ENCODE data around the gene MMP17.
"Not testable (repeated sequence)": the region's sequence is repeated elsewhere in the genome, so short reads cannot be mapped to it uniquely, and the experiment has no call there.

Gene MMP17

DNA sequence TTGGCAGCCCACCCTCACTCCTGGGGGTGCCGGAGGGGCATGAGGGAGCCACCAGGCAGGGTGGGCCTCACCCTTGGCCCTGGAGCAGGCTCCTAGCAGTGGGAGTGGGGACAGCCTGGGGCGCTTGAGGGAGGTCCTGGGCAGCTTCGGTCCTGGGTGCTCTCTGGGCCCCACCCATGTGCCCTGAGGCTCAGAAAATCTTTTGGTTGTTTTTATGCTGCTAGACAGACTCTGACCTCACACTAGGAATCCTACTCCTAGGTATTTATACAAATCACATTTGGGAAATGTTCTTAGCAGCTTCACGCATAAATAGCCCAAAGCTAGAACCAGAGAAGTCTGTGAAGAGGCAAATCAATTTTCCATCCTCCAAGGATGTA is 55.3 kb downstream of the MMP17 start:
- Histone ChIP-seq H4K8ac (ENCODE audit: low read length) (no peak overlapping the region), H2BK5ac (ENCODE audit: low read depth, low read length, poor library complexity, severe bottlenecking) (no peak overlapping the region), H3K9ac (ENCODE audit: low read length) (no peak overlapping the region), H3K36me3 (ENCODE audit: control insufficient read depth in 1 of 2, insufficient read depth in 2 of 2, low read depth in 1 of 2, low read length in 2 of 2) (no peaks in the 10 kb centered on the region), H3K4me3 (ENCODE audit: insufficient read depth in 1 of 2, low read depth in 1 of 2, low read length in 2 of 2) (no peak overlapping the region), H3K27me3 (ENCODE audit: control insufficient read depth in 1 of 2, insufficient read depth in 1 of 2, low read length in 2 of 2) (peaks cover 0 to 32% of the 10 kb centered on the region in 2 experiments), H3K23ac (ENCODE audit: low read length in 2 of 2) (no peak overlapping the region), H2BK12ac (ENCODE audit: low read length in 2 of 2) (no peak overlapping the region), H3K14ac (ENCODE audit: low read length in 2 of 2) (no peak overlapping the region), H2AK5ac (ENCODE audit: low read length, severe bottlenecking) (no peak overlapping the region), H2AFZ (ENCODE audit: low read depth, low read length) (no peak overlapping the region), H3K4me1 (ENCODE audit: control insufficient read depth, insufficient read depth, low read depth, low read length) (no peaks in the 10 kb centered on the region), H3K4me2 (ENCODE audit: low read length, poor library complexity, severe bottlenecking) (no peak overlapping the region), H3K18ac (ENCODE audit: low read depth in 1 of 2, low read length in 2 of 2) (no peak overlapping the region), H3K27ac (ENCODE audit: low read length, poor library complexity, severe bottlenecking) (no peak overlapping the region), H2BK15ac (ENCODE audit: low read depth, poor library complexity, severe bottlenecking) (no peak overlapping the region), H3K79me1 (replicated peaks; ENCODE audit: low read length, poor library complexity, severe bottlenecking) (no peaks in the 10 kb centered on the region), H4K91ac (ENCODE audit: low read length) (no peak overlapping the region), H3K4ac (ENCODE audit: low read depth in 1 of 2, low read length in 2 of 2) (no peak overlapping the region), H2BK120ac (ENCODE audit: low read depth, low read length) (no peak overlapping the region), H3K9me3 (ENCODE audit: control insufficient read depth, low read length) (peaks cover 3% of the 10 kb centered on the region)
- 92% methylated on average over 4 of the region's 4 CpGs for WGBS
- no peak for DNase-seq

DNA sequence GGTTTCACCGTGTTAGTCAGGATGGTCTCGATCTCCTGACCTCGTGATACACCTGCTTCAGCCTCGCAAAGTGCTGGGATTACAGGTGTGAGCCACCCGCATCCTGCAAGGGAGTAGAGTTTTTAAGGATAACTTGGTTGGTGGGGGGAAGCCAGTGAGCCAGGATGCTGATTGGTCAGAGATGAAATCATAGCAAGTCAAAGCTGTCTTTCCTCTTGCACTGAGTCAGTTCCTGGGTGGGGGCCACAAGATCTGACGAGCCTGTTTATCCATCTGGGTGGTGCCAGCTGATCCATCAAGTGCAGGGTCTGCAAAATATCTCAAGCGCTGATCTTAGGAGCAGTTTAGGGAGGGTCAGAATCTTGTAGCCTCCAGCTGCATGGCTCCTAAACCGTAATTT is 56.9 kb downstream of the MMP17 start:
- H2AK5ac ChIP-seq (ENCODE audit: low read length, severe bottlenecking); H4K8ac ChIP-seq (ENCODE audit: low read length); H3K9me3 ChIP-seq (ENCODE audit: control insufficient read depth, low read length); H4K91ac ChIP-seq (ENCODE audit: low read length); H3K36me3 ChIP-seq (ENCODE audit: control insufficient read depth in 1 of 2, insufficient read depth in 2 of 2, low read depth in 1 of 2, low read length in 2 of 2); DNase-seq; H2BK12ac ChIP-seq (ENCODE audit: low read length in 2 of 2); H3K14ac ChIP-seq (ENCODE audit: low read length in 2 of 2); H3K4me1 ChIP-seq (ENCODE audit: control insufficient read depth, insufficient read depth, low read depth, low read length); H3K4ac ChIP-seq (ENCODE audit: low read depth in 1 of 2, low read length in 2 of 2); H3K79me1 ChIP-seq (replicated peaks; ENCODE audit: low read length, poor library complexity, severe bottlenecking); H2BK5ac ChIP-seq (ENCODE audit: low read depth, low read length, poor library complexity, severe bottlenecking); H2AFZ ChIP-seq (ENCODE audit: low read depth, low read length); H2BK15ac ChIP-seq (ENCODE audit: low read depth, poor library complexity, severe bottlenecking); H3K18ac ChIP-seq (ENCODE audit: low read depth in 1 of 2, low read length in 2 of 2); H3K4me3 ChIP-seq (ENCODE audit: insufficient read depth in 1 of 2, low read depth in 1 of 2, low read length in 2 of 2); H3K4me2 ChIP-seq (ENCODE audit: low read length, poor library complexity, severe bottlenecking); H2BK120ac ChIP-seq (ENCODE audit: low read depth, low read length); H3K27ac ChIP-seq (ENCODE audit: low read length, poor library complexity, severe bottlenecking); H3K23ac ChIP-seq (ENCODE audit: low read length in 2 of 2); H3K9ac ChIP-seq (ENCODE audit: low read length): not testable (repeated sequence)
- H3K27me3 ChIP-seq (ENCODE audit: control insufficient read depth in 1 of 2, insufficient read depth in 1 of 2, low read length in 2 of 2): peaks cover 3 to 26% of the 10 kb centered on the region in 2 experiments
- WGBS: 86% methylated on average over 8 of the region's 8 CpGs

DNA sequence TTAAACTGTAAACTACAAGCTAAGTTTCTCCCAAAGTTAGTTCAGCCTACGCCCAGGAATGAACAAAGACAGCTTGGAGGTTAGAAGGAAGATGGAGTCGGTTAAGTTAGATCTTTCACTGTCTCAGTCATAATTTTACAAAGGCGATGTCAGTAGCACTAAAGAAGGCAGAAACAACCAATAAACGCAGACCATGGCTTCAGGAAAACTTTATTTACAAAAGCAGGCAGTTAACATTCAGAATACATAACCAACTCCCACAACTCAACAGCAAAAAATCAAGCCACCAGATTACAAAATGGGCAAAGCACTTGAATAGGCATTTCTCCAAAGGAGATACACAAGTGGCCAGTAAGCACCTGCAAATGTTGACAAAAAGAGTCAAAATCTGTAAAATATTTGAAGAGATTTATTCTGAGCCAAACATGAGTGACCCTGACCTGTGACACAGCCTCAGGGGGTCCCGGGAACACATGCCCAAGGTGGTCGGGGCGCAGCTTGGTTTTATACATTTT is 57.4 kb downstream of the MMP17 start:
- peaks cover 3 to 21% of the 10 kb centered on the region in 2 experiments for H3K27me3 ChIP-seq (ENCODE audit: control insufficient read depth in 1 of 2, insufficient read depth in 1 of 2, low read length in 2 of 2)
- H3K18ac ChIP-seq (ENCODE audit: low read depth in 1 of 2, low read length in 2 of 2): no peak overlapping the region
- no peak overlapping the region for H4K91ac ChIP-seq (ENCODE audit: low read length)
- H2AK5ac ChIP-seq (ENCODE audit: low read length, severe bottlenecking): no peak overlapping the region
- H3K4me3 ChIP-seq (ENCODE audit: insufficient read depth in 1 of 2, low read depth in 1 of 2, low read length in 2 of 2): no peak overlapping the region
- H3K79me1 ChIP-seq (replicated peaks; ENCODE audit: low read length, poor library complexity, severe bottlenecking): no peaks in the 10 kb centered on the region
- no peak overlapping the region for H2AFZ ChIP-seq (ENCODE audit: low read depth, low read length)
- H2BK12ac ChIP-seq (ENCODE audit: low read length in 2 of 2): no peak overlapping the region
- no peak overlapping the region for H2BK120ac ChIP-seq (ENCODE audit: low read depth, low read length)
- H3K27ac ChIP-seq (ENCODE audit: low read length, poor library complexity, severe bottlenecking): no peak overlapping the region
- no peak overlapping the region for H3K9ac ChIP-seq (ENCODE audit: low read length)
- no peaks in the 10 kb centered on the region for H3K36me3 ChIP-seq (ENCODE audit: control insufficient read depth in 1 of 2, insufficient read depth in 2 of 2, low read depth in 1 of 2, low read length in 2 of 2)
- H3K14ac ChIP-seq (ENCODE audit: low read length in 2 of 2): no peak overlapping the region
- H3K4ac ChIP-seq (ENCODE audit: low read depth in 1 of 2, low read length in 2 of 2): no peak overlapping the region
- no peak overlapping the region for H3K23ac ChIP-seq (ENCODE audit: low read length in 2 of 2)
- H2BK5ac ChIP-seq (ENCODE audit: low read depth, low read length, poor library complexity, severe bottlenecking): no peak overlapping the region
- peaks cover 3% of the 10 kb centered on the region for H3K9me3 ChIP-seq (ENCODE audit: control insufficient read depth, low read length)
- no peak overlapping the region for H3K4me2 ChIP-seq (ENCODE audit: low read length, poor library complexity, severe bottlenecking)
- 87% methylated on average over 4 of the region's 7 CpGs for WGBS
- no peak overlapping the region for H4K8ac ChIP-seq (ENCODE audit: low read length)
- H2BK15ac ChIP-seq (ENCODE audit: low read depth, poor library complexity, severe bottlenecking): no peak overlapping the region
- H3K4me1 ChIP-seq (ENCODE audit: control insufficient read depth, insufficient read depth, low read depth, low read length): no peaks in the 10 kb centered on the region
- DNase-seq: no peak

GRCh38 chr12:131891722-131892121 is 63.5 kb downstream of the MMP17 start:
- H3K23ac ChIP-seq (ENCODE audit: low read length in 2 of 2); H2BK15ac ChIP-seq (ENCODE audit: low read depth, poor library complexity, severe bottlenecking); H3K14ac ChIP-seq (ENCODE audit: low read length in 2 of 2); H2BK5ac ChIP-seq (ENCODE audit: low read depth, low read length, poor library complexity, severe bottlenecking); H4K91ac ChIP-seq (ENCODE audit: low read length); H3K9ac ChIP-seq (ENCODE audit: low read length); H3K4me3 ChIP-seq (ENCODE audit: insufficient read depth in 1 of 2, low read depth in 1 of 2, low read length in 2 of 2); H3K27ac ChIP-seq (ENCODE audit: low read length, poor library complexity, severe bottlenecking); H2AK5ac ChIP-seq (ENCODE audit: low read length, severe bottlenecking); H2AFZ ChIP-seq (ENCODE audit: low read depth, low read length); H4K8ac ChIP-seq (ENCODE audit: low read length); DNase-seq; H3K18ac ChIP-seq (ENCODE audit: low read depth in 1 of 2, low read length in 2 of 2); H3K4ac ChIP-seq (ENCODE audit: low read depth in 1 of 2, low read length in 2 of 2); H2BK120ac ChIP-seq (ENCODE audit: low read depth, low read length); H3K9me3 ChIP-seq (ENCODE audit: control insufficient read depth, low read length); H3K36me3 ChIP-seq (ENCODE audit: control insufficient read depth in 1 of 2, insufficient read depth in 2 of 2, low read depth in 1 of 2, low read length in 2 of 2); H3K27me3 ChIP-seq (ENCODE audit: control insufficient read depth in 1 of 2, insufficient read depth in 1 of 2, low read length in 2 of 2); H3K79me1 ChIP-seq (replicated peaks; ENCODE audit: low read length, poor library complexity, severe bottlenecking); H3K4me2 ChIP-seq (ENCODE audit: low read length, poor library complexity, severe bottlenecking); H2BK12ac ChIP-seq (ENCODE audit: low read length in 2 of 2): not testable (repeated sequence)
- H3K4me1 ChIP-seq (ENCODE audit: control insufficient read depth, insufficient read depth, low read depth, low read length): peaks cover 15% of the 10 kb centered on the region
- WGBS: 83% methylated on average over 7 of the region's 8 CpGs
